Measurements from ENCODE around the gene NR4A1.

Gene NR4A1

GRCh38 chr12:52014567-52015530 is 36.4 kb upstream of the NR4A1 start:
- Histone ChIP-seq H3K36me3 (no peaks in the 10 kb centered on the region), H3K27me3 (peaks cover 17% of the 10 kb centered on the region), H3K4me3 (ENCODE audit: low read depth in 1 of 2, low read length in 1 of 2) (no peak overlapping the region), H3K9me3 (no peaks in the 10 kb centered on the region), H3K4me1 (ENCODE audit: control insufficient read depth in 1 of 2, insufficient read depth in 1 of 2, low read depth in 1 of 2, low read length in 1 of 2) (no peaks in the 10 kb centered on the region), H3K27ac (no peak overlapping the region)
- no peak for TF ChIP-seq CTCF (IDR thresholded peaks at IDR 0.05)

- no peak overlapping the region for H3K27ac ChIP-seq
- no peaks in the 10 kb centered on the region for H3K9me3 ChIP-seq
- H3K36me3 ChIP-seq: no peaks in the 10 kb centered on the region
- peaks cover under 1 to 2% of the 10 kb centered on the region in 2 experiments for H3K4me1 ChIP-seq (ENCODE audit: control insufficient read depth in 1 of 2, insufficient read depth in 1 of 2, low read depth in 1 of 2, low read length in 1 of 2)
- TF ChIP-seq CTCF (IDR thresholded peaks at IDR 0.05): no peak
- no peak overlapping the region for H3K4me3 ChIP-seq (ENCODE audit: low read depth in 1 of 2, low read length in 1 of 2)
- peaks cover 17% of the 10 kb centered on the region for H3K27me3 ChIP-seq
Measured at GRCh38 chr12:52015532-52016041, 35.7 kb upstream of the NR4A1 start.

GRCh38 chr12:52018433-52019112 is 32.7 kb upstream of the NR4A1 start:
- TF ChIP-seq CTCF (IDR thresholded peaks at IDR 0.05): no peak
- no peak overlapping the region for H3K4me3 ChIP-seq (ENCODE audit: low read depth in 1 of 2, low read length in 1 of 2)
- no peak overlapping the region for H3K27ac ChIP-seq
- peaks cover 39% of the 10 kb centered on the region for H3K27me3 ChIP-seq
- no peaks in the 10 kb centered on the region for H3K36me3 ChIP-seq
- H3K9me3 ChIP-seq: no peaks in the 10 kb centered on the region
- H3K4me1 ChIP-seq (ENCODE audit: control insufficient read depth in 1 of 2, insufficient read depth in 1 of 2, low read depth in 1 of 2, low read length in 1 of 2): peaks cover 14% of the 10 kb centered on the region in 2 experiments

GRCh38 chr12:52019113-52019770 is 32.0 kb upstream of the NR4A1 start:
- Histone ChIP-seq H3K27ac (no peak overlapping the region), H3K36me3 (no peaks in the 10 kb centered on the region), H3K9me3 (no peaks in the 10 kb centered on the region), H3K4me1 (ENCODE audit: control insufficient read depth in 1 of 2, insufficient read depth in 1 of 2, low read depth in 1 of 2, low read length in 1 of 2) (peaks cover 20 to 21% of the 10 kb centered on the region in 2 experiments), H3K27me3 (peaks cover 39% of the 10 kb centered on the region), H3K4me3 (ENCODE audit: low read depth in 1 of 2, low read length in 1 of 2) (no peak overlapping the region)
- TF ChIP-seq CTCF (IDR thresholded peaks at IDR 0.05): no peak

- H3K36me3 ChIP-seq: no peaks in the 10 kb centered on the region
- H3K27me3 ChIP-seq: peaks cover 39% of the 10 kb centered on the region
- no peak overlapping the region for H3K4me3 ChIP-seq (ENCODE audit: low read depth in 1 of 2, low read length in 1 of 2)
- peak; percentile 12 for TF ChIP-seq CTCF (IDR thresholded peaks at IDR 0.05)
- no peaks in the 10 kb centered on the region for H3K9me3 ChIP-seq
- no peak overlapping the region for H3K27ac ChIP-seq
- H3K4me1 ChIP-seq (ENCODE audit: control insufficient read depth in 1 of 2, insufficient read depth in 1 of 2, low read depth in 1 of 2, low read length in 1 of 2): peaks cover 33 to 34% of the 10 kb centered on the region in 2 experiments
Measured at GRCh38 chr12:52020539-52021336, 30.5 kb upstream of the NR4A1 start.

Measured in neutrophil (primary cell).